ENCODE data around the gene CSMD2.

- TF ChIP-seq CTCF (IDR thresholded peaks at IDR 0.05 in 2 of 3, conservative IDR thresholded peaks at IDR 0.05 in 1 of 3; ENCODE audit: borderline replicate concordance in 1 of 3, insufficient read depth in 1 of 3, low read depth in 2 of 3, low read length in 2 of 3) (no peak), RAD21 (IDR thresholded peaks at IDR 0.05; ENCODE audit: low read depth) (no peak), ATF3 (IDR thresholded peaks at IDR 0.05) (no peak)
Observed at GRCh38 chr1:33982419-33982818, 182.6 kb downstream of the CSMD2 start.
